Measurements from ENCODE around the gene PPFIA1. TPM values are rescaled to one million over a fixed set of nuclear protein-coding genes. Genes with fewer than 3 reads are reported as not detected.
A peak's percentile ranks its signal among the peaks of the same experiment; 100 is the strongest.
"Not testable (repeated sequence)": the region's sequence is repeated elsewhere in the genome, so short reads cannot be mapped to it uniquely, and the experiment has no call there.

Gene PPFIA1
- total and polyA plus RNA-seq, 2 experiments from 2014 or later, result 34.1 to 48.1 TPM

GRCh38 chr11:70387564-70387963 is 117.1 kb downstream of the PPFIA1 start:
- no peak for DNase-seq (ENCODE audit: low read depth in 1 of 2, low spot score in 1 of 2)
- no peak overlapping the region for H3K4me3 ChIP-seq
- no peaks in the 10 kb centered on the region for H3K4me1 ChIP-seq (ENCODE audit: low read depth)
- H3K36me3 ChIP-seq, result peaks cover under 1% of the 10 kb centered on the region
- no peak for TF ChIP-seq CTCF (IDR thresholded peaks at IDR 0.05; ENCODE audit: low read depth, low read length)
- H3K27me3 ChIP-seq, result no peaks in the 10 kb centered on the region
- no peak overlapping the region for H3K27ac ChIP-seq
- H3K9me3 ChIP-seq (ENCODE audit: low read depth), result no peaks in the 10 kb centered on the region

- no peaks in the 10 kb centered on the region for H3K36me3 ChIP-seq
- H3K27me3 ChIP-seq, result no peaks in the 10 kb centered on the region
- no peaks in the 10 kb centered on the region for H3K4me1 ChIP-seq (ENCODE audit: low read depth)
- no peak overlapping the region for H3K4me3 ChIP-seq
- no peak overlapping the region for H3K27ac ChIP-seq
- no peak for DNase-seq (ENCODE audit: low read depth in 1 of 2, low spot score in 1 of 2)
- TF ChIP-seq CTCF (IDR thresholded peaks at IDR 0.05; ENCODE audit: low read depth, low read length), result no peak
- H3K9me3 ChIP-seq (ENCODE audit: low read depth), result no peaks in the 10 kb centered on the region
Measured at GRCh38 chr11:70389201-70389600, 118.7 kb downstream of the PPFIA1 start.

- H3K36me3 ChIP-seq; H3K4me3 ChIP-seq; H3K27ac ChIP-seq; H3K9me3 ChIP-seq (ENCODE audit: low read depth); H3K4me1 ChIP-seq (ENCODE audit: low read depth); H3K27me3 ChIP-seq; DNase-seq (ENCODE audit: low read depth in 1 of 2, low spot score in 1 of 2): not testable (repeated sequence)
Measured at GRCh38 chr11:70390882-70391281, 120.4 kb downstream of the PPFIA1 start.

GRCh38 chr11:70394211-70394950 is 123.9 kb downstream of the PPFIA1 start:
- DNase-seq (ENCODE audit: low read depth in 1 of 2, low spot score in 1 of 2), result no peak
- no peak for TF ChIP-seq CTCF (IDR thresholded peaks at IDR 0.05; ENCODE audit: low read depth, low read length)
- H3K27me3 ChIP-seq, result no peaks in the 10 kb centered on the region
- no peaks in the 10 kb centered on the region for H3K36me3 ChIP-seq
- H3K27ac ChIP-seq, result no peak overlapping the region
- no peak overlapping the region for H3K4me3 ChIP-seq
- H3K9me3 ChIP-seq (ENCODE audit: low read depth), result no peaks in the 10 kb centered on the region
- H3K4me1 ChIP-seq (ENCODE audit: low read depth), result no peaks in the 10 kb centered on the region

GRCh38 chr11:70397336-70397982 is 127.0 kb downstream of the PPFIA1 start:
- no peaks in the 10 kb centered on the region for H3K9me3 ChIP-seq (ENCODE audit: low read depth)
- TF ChIP-seq CTCF (IDR thresholded peaks at IDR 0.05; ENCODE audit: low read depth, low read length), result no peak
- H3K4me1 ChIP-seq (ENCODE audit: low read depth), result peaks cover 4% of the 10 kb centered on the region
- no peaks in the 10 kb centered on the region for H3K27me3 ChIP-seq
- DNase-seq (ENCODE audit: low read depth in 1 of 2, low spot score in 1 of 2), result peak; percentile 31 to 39
- H3K4me3 ChIP-seq, result peak overlapping the region; percentile 96
- no peaks in the 10 kb centered on the region for H3K36me3 ChIP-seq
- peak overlapping the region; percentile 92 for H3K27ac ChIP-seq
